Liver (tissue), 9 donors: ENCODE measurements around the gene WDR82. TPM values are rescaled to one million over a fixed set of nuclear protein-coding genes. Genes with fewer than 3 reads are reported as not detected.

Source experiments
- DNase-seq: peaks from one replicate; pipeline ENCODE4 v3.0.0-alpha.2; 2017; ENCODE audit warnings: low spot score
- H3K27ac ChIP-seq, 2 donors: one replicate each; pipeline ENCODE4 v1.7.0; 2013; ENCODE audit warnings: inconsistent platforms in 2 of 2, low read length in 2 of 2, control low read depth in 1 of 2, low read depth in 1 of 2, mild to moderate bottlenecking in 1 of 2
- H3K27me3 ChIP-seq, 4 donors: one replicate each; pipeline versions ENCODE4 v1.6.1 to v1.7.0; 2013; ENCODE audit warnings: low read length in 3 of 4, inconsistent platforms in 1 of 4, mild to moderate bottlenecking in 1 of 4, moderate library complexity in 1 of 4; ENCODE audit not compliant: control insufficient read depth in 4 of 4, insufficient read depth in 4 of 4
- H3K36me3 ChIP-seq, 4 donors: one replicate each; pipeline versions ENCODE4 v1.6.1 to v1.7.0; 2013; ENCODE audit warnings: low read length in 3 of 4, mild to moderate bottlenecking in 3 of 4, low read depth in 1 of 4, moderate library complexity in 1 of 4; ENCODE audit not compliant: control insufficient read depth in 4 of 4, insufficient read depth in 3 of 4
- H3K4me1 ChIP-seq, 4 donors: one replicate each; pipeline versions ENCODE4 v1.6.1 to v1.7.0; 2013; ENCODE audit warnings: low read length in 3 of 4, mild to moderate bottlenecking in 3 of 4, moderate library complexity in 1 of 4; ENCODE audit not compliant: control insufficient read depth in 4 of 4, insufficient read depth in 4 of 4
- H3K4me3 ChIP-seq, 3 donors: one replicate each; pipeline versions ENCODE4 v1.6.1 to v1.7.0; 2013; ENCODE audit warnings: low read length in 3 of 3, control low read depth in 1 of 3, low read depth in 1 of 3, mild to moderate bottlenecking in 1 of 3
- H3K9ac ChIP-seq, 2 donors: one replicate each; pipeline ENCODE4 v1.7.0; 2013; ENCODE audit warnings: low read length in 2 of 2, mild to moderate bottlenecking in 2 of 2, moderate library complexity in 2 of 2, control low read depth in 1 of 2, low read depth in 1 of 2
- H3K9me3 ChIP-seq, 4 donors: one replicate each; pipeline versions ENCODE4 v1.6.1 to v1.7.0; 2013; ENCODE audit warnings: low read length in 3 of 4; ENCODE audit not compliant: control insufficient read depth in 4 of 4
- CTCF ChIP-seq: fragments of 150-350 bp; IDR thresholded peaks from 2 replicates; pipeline ENCODE4 v1.5.1; 2017; ENCODE audit warnings: improper control_type of control experiment, low read depth, low read length; ENCODE audit not compliant: missing input control
- EGR1 ChIP-seq, 2 donors: IDR thresholded peaks; 2 replicates each; pipeline ENCODE4 v1.6.1; 2016 to 2018; ENCODE audit warnings: antibody characterized with exemption in 2 of 2, low read depth in 2 of 2
- FOXA1 ChIP-seq: IDR thresholded peaks from 2 replicates; pipeline ENCODE4 v1.6.1; 2016; ENCODE audit warnings: antibody characterized with exemption
- GABPA ChIP-seq, 2 donors: IDR thresholded peaks in 1 of 2; conservative IDR thresholded peaks in 1 of 2; 2 replicates each; pipeline ENCODE4 v1.6.1; 2016; ENCODE audit warnings: antibody characterized with exemption in 2 of 2, mild to moderate bottlenecking in 1 of 2, moderate library complexity in 1 of 2
- HNF4A ChIP-seq, 2 donors: conservative IDR thresholded peaks; 2 replicates each; pipeline ENCODE4 v1.6.1; 2016; ENCODE audit warnings: antibody characterized with exemption in 2 of 2, mild to moderate bottlenecking in 2 of 2
- HNF4G ChIP-seq: IDR thresholded peaks from 2 replicates; pipeline ENCODE4 v1.6.1; 2016; ENCODE audit warnings: antibody characterized with exemption
- NR2F2 ChIP-seq: IDR thresholded peaks from 2 replicates; pipeline ENCODE4 v1.6.1; 2016; ENCODE audit warnings: antibody characterized with exemption
- RAD21 ChIP-seq, 2 donors: IDR thresholded peaks; 2 replicates each; pipeline ENCODE4 v1.6.1; 2016; ENCODE audit warnings: antibody characterized with exemption in 2 of 2, mild to moderate bottlenecking in 2 of 2
- REST ChIP-seq: IDR thresholded peaks from 2 replicates; pipeline ENCODE4 v1.6.1; 2016; ENCODE audit warnings: antibody characterized with exemption, mild to moderate bottlenecking
- RXRA ChIP-seq, 2 donors: IDR thresholded peaks; 2 replicates each; pipeline ENCODE4 v1.6.1; 2017 to 2018; ENCODE audit warnings: antibody characterized with exemption in 2 of 2, mild to moderate bottlenecking in 1 of 2
- TAF1 ChIP-seq: conservative IDR thresholded peaks from 2 replicates; pipeline ENCODE4 v1.6.1; 2016; ENCODE audit warnings: antibody characterized with exemption, mild to moderate bottlenecking
- YY1 ChIP-seq: IDR thresholded peaks from 2 replicates; pipeline ENCODE4 v1.6.1; 2016; ENCODE audit warnings: antibody characterized with exemption, mild to moderate bottlenecking
- WGBS: extraction: QIAGEN DNeasy Blood & Tissue Kit; methylation state at CpG from one replicate; pipeline ENCODE4 v1.1.7; 2013; 5-methylcytosine and 5-hydroxymethylcytosine counted together
- polyA plus RNA-seq, 2 donors: library from polyadenylated mRNA; stranded (reverse) in 1 of 2; unstranded in 1 of 2; fragments of 200-250 nt in 1 of 2; fragments of >200 nt in 1 of 2; fragmentation: Nextera tagmentation in 1 of 2; extraction: Ambion mirVana in 1 of 2; gene quantifications; one replicate each; pipeline versions ENCODE4 v1.2.1 to v1.2.3, GENCODE V29; 2013 to 2015
- total RNA-seq, 2 donors: library from RNA; depleted of rRNA; stranded (reverse); fragments of >200 nt; gene quantifications; one replicate each; pipeline ENCODE4 v1.2.3, GENCODE V29; 2014
- TF ChIP-seq, protein P1 (sequence below): IDR thresholded peaks from 2 replicates; pipeline ENCODE4 v1.6.1; 2016; ENCODE audit warnings: antibody characterized with exemption
- TF ChIP-seq, protein P2 (sequence below): IDR thresholded peaks from 2 replicates; pipeline ENCODE4 v1.6.1; 2016; ENCODE audit warnings: antibody characterized with exemption
- TF ChIP-seq, protein P3 (sequence below): IDR thresholded peaks from 2 replicates; pipeline ENCODE4 v1.6.1; 2016; ENCODE audit warnings: antibody characterized with exemption
- donor health status: healthy.
- donor health status: healthy.
- donor health status: healthy.
- donor health status: healthy.
- donor health status: healthy.

The WDR82 gene
- total and polyA plus RNA-seq, 4 donors, result 4.3 to 44.3 (median 25.5) TPM

- TF ChIP-seq YY1 (no peak), FOXA1 (peak; percentile 8), GABPA (IDR thresholded peaks at IDR 0.05 in 1 of 2, conservative IDR thresholded peaks at IDR 0.05 in 1 of 2) (no peak), TAF1 (no peak), NR2F2 (no peak), CTCF (peak; percentile 92), RAD21 (IDR thresholded peaks at IDR 0.05) (peak in 1 of 2 donors; percentile 89), EGR1 (IDR thresholded peaks at IDR 0.05; ENCODE audit: low read depth in 2 of 2) (no peak), HNF4G (no peak), REST (no peak), HNF4A (conservative IDR thresholded peaks at IDR 0.05) (no peak), RXRA (IDR thresholded peaks at IDR 0.05) (peak in 1 of 2 donors; percentile 23)
- TF ChIP-seq, protein P1, sequence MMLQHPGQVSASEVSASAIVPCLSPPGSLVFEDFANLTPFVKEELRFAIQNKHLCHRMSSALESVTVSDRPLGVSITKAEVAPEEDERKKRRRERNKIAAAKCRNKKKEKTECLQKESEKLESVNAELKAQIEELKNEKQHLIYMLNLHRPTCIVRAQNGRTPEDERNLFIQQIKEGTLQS, result no peak
- TF ChIP-seq, protein P2, sequence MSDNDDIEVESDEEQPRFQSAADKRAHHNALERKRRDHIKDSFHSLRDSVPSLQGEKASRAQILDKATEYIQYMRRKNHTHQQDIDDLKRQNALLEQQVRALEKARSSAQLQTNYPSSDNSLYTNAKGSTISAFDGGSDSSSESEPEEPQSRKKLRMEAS, result no peak
- WGBS, result 37% methylated on average over 9 of the region's 9 CpGs
- Histone ChIP-seq H3K9me3 (no peaks in the 10 kb centered on the region), H3K27ac (no peak overlapping the region), H3K4me1 (peaks cover 0 to 21% (median 10%) of the 10 kb centered on the region in 4 donors), H3K36me3 (peaks cover 0 to 4% (median 2%) of the 10 kb centered on the region in 4 donors), H3K9ac (no peak overlapping the region), H3K27me3 (no peaks in the 10 kb centered on the region), H3K4me3 (no peak overlapping the region)
- peak; percentile 89 for DNase-seq
These were observed 57.9 kb downstream of the WDR82 start for GRCh38 chr3:52220380-52221026.

DNA sequence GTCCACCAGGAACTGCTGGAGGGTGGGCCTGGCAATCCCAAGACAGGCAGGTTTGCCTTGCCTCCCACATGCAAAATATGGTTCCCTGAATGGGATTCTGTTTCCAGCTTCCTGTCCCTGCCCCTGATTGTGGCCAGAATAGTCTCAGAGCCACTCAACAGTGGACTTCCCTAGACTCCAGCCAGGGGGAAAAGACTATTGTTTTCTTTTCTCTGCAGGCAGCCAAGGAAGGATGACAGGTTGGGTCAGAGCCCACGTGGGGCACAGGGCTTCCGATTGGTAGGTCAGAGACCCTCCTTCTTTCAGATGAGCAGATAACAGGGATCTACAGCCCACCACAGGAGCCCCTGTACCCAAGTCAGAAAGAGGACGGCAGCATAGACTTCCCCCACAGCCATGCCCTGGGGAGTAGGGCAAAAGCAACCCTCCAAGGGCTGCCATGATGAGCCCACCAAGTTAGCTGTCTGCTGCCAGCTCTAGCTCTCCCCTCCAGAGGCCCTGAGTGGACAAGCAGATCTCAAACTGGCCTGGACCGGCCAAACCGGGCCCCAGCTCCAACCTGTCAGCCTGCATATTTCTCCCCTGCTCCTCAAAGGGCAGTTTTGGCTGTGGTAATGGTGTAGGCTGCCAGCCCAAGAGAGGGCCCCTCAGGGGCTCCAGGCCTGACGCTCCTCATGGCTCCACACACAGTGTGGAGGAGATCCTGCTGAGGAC is 59.4 kb downstream of the WDR82 start:
- H3K9ac ChIP-seq, result no peak overlapping the region
- peak overlapping the region in 1 of 2 donors; percentile 4 for H3K27ac ChIP-seq
- no peaks in the 10 kb centered on the region for H3K27me3 ChIP-seq
- H3K9me3 ChIP-seq, result no peaks in the 10 kb centered on the region
- no peak for DNase-seq
- 86% methylated on average over 6 of the region's 6 CpGs for WGBS
- peaks cover 0 to 29% (median 15%) of the 10 kb centered on the region in 4 donors for H3K4me1 ChIP-seq
- H3K4me3 ChIP-seq, result no peak overlapping the region
- H3K36me3 ChIP-seq, result peaks cover 6 to 18% (median 15%) of the 10 kb centered on the region in 4 donors
- no peak for TF ChIP-seq EGR1 (IDR thresholded peaks at IDR 0.05; ENCODE audit: low read depth in 2 of 2)
- no peak for TF ChIP-seq TAF1
- no peak for TF ChIP-seq HNF4A (conservative IDR thresholded peaks at IDR 0.05)
- TF ChIP-seq NR2F2, result no peak
- TF ChIP-seq, protein P3, sequence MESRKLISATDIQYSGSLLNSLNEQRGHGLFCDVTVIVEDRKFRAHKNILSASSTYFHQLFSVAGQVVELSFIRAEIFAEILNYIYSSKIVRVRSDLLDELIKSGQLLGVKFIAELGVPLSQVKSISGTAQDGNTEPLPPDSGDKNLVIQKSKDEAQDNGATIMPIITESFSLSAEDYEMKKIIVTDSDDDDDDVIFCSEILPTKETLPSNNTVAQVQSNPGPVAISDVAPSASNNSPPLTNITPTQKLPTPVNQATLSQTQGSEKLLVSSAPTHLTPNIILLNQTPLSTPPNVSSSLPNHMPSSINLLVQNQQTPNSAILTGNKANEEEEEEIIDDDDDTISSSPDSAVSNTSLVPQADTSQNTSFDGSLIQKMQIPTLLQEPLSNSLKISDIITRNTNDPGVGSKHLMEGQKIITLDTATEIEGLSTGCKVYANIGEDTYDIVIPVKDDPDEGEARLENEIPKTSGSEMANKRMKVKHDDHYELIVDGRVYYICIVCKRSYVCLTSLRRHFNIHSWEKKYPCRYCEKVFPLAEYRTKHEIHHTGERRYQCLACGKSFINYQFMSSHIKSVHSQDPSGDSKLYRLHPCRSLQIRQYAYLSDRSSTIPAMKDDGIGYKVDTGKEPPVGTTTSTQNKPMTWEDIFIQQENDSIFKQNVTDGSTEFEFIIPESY, result no peak
- TF ChIP-seq, protein P1, result no peak
- no peak for TF ChIP-seq FOXA1
- no peak for TF ChIP-seq CTCF
- TF ChIP-seq YY1, result no peak
- TF ChIP-seq RAD21 (IDR thresholded peaks at IDR 0.05), result no peak
